Natural killer cell (primary cell): Measurements from ENCODE around the gene CCDC32. TPM values are rescaled to one million over a fixed set of nuclear protein-coding genes. Genes with fewer than 3 reads are reported as not detected.

ENCODE experiments used
- ATAC-seq, 3 donors: fragments of 150-1000 bp in 2 of 3; fragments of 200-7000 bp in 1 of 3; cut with Tn5 transposase; 1 replicate in 1 of 3; 2 replicates in 2 of 3; pipeline ENCODE4 v1.10.0; 2021; ENCODE audit warnings: mild to moderate bottlenecking in 2 of 3, moderate library complexity in 2 of 3
- DNase-seq, 2 donors: peaks; one replicate each; pipeline versions ENCODE4 v3.0.0 to v3.0.0-alpha.2; 2013 to 2021; ENCODE audit warnings: mixed read lengths in 1 of 2
- H3K27ac ChIP-seq: one replicate; pipeline ENCODE4 v1.5.1; 2013; ENCODE audit warnings: mild to moderate bottlenecking, low read length
- H3K27me3 ChIP-seq: one replicate; pipeline ENCODE4 v1.6.1; 2013; ENCODE audit warnings: low read length; ENCODE audit not compliant: control insufficient read depth, insufficient read depth
- H3K36me3 ChIP-seq: one replicate; pipeline ENCODE4 v1.6.1; 2013; ENCODE audit warnings: low read length; ENCODE audit not compliant: control insufficient read depth, insufficient read depth
- H3K4me1 ChIP-seq: one replicate; pipeline ENCODE4 v1.6.1; 2013; ENCODE audit warnings: low read length; ENCODE audit not compliant: control insufficient read depth, insufficient read depth
- H3K4me3 ChIP-seq: one replicate; pipeline ENCODE4 v1.5.1; 2013; ENCODE audit warnings: low read length
- H3K9me3 ChIP-seq: one replicate; pipeline ENCODE4 v1.6.1; 2013; ENCODE audit warnings: low read length; ENCODE audit not compliant: control insufficient read depth, insufficient read depth
- H3K27ac Mint-ChIP-seq, 2 donors: one replicate each; pipeline ENCODE4 v1.8.0; 2022; ENCODE audit warnings: mild to moderate bottlenecking in 2 of 2, mixed read lengths in 2 of 2, moderate library complexity in 1 of 2
- H3K27me3 Mint-ChIP-seq, 2 donors: one replicate each; pipeline ENCODE4 v1.8.0; 2022; ENCODE audit warnings: low read depth in 2 of 2, mixed read lengths in 2 of 2
- H3K36me3 Mint-ChIP-seq: one replicate; pipeline ENCODE4 v1.8.0; 2022; ENCODE audit warnings: mixed read lengths
- H3K4me1 Mint-ChIP-seq, 2 donors: one replicate each; pipeline ENCODE4 v1.8.0; 2022; ENCODE audit warnings: mixed read lengths in 2 of 2
- H3K4me3 Mint-ChIP-seq: one replicate; pipeline ENCODE4 v1.8.0; 2022; ENCODE audit warnings: mild to moderate bottlenecking, moderate library complexity, mixed read lengths
- H3K9me3 Mint-ChIP-seq, 2 donors: one replicate each; pipeline ENCODE4 v1.8.0; 2022; ENCODE audit warnings: mixed read lengths in 2 of 2
- WGBS: methylation state at CpG from one replicate; pipeline ENCODE4 v1.1.7; 2013; ENCODE audit warnings: missing lambda C conversion rate; ENCODE audit not compliant: insufficient coverage; 5-methylcytosine and 5-hydroxymethylcytosine counted together
- intact Hi-C: fragments of 100-400 bp; cut with micrococcal nuclease; formaldehyde crosslinking; loops from one replicate; pipeline ENCODE4 v1.14.2; 2022
- total RNA-seq, 4 donors: library from RNA; stranded (reverse); fragments of 120-200 nt in 1 of 4; gene quantifications; one replicate each; pipeline versions ENCODE4 v1.2.3 to v1.2.4, GENCODE V29; 2013 to 2022
- TF ChIP-seq, protein P1 (sequence below): fragments of 200-600 bp; IDR thresholded peaks from one replicate; pipeline ENCODE4 v1.8.0; 2022; ENCODE audit warnings: antibody characterized with exemption

The CCDC32 gene
- 10 to 100 TPM; 34.2 to 43.7 (median 37.4) TPM for total RNA-seq
- 45.5 TPM for total RNA-seq (2013)

DNA sequence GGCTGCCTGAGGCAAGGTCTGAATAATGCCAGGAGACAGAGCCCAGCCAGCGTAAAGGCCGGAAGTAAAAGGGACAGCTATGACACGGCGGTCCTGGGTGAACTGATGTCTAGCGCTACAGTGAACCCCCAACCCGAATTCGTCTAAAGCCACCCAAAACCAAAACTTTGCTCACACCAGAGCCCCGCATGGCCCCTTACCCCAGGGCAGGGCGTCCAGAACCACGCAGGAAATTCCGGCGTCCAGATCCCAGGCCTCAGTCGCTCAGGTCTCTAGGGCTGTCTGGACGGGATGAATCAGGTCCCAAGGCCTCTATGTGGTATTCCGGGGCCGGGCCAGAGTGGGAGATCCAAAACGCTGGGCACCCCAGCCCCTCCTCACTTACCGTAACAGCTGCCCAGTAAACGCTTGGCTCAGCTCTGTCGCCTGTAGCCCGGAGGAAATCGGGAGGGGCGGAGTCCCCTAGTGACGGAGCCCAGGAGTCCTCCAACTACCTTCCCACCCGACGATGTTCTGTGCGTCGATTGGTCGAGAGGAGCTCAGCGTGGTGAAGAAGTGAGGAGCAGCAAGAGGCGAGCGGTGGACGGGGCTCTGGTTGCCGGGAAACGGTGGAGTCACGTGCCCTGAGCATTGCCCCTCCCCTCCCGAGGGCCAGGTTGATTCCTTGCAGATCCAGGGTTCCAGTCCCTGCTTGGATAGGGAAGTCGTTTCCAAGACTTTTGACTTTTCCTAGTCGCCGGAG lies at the start of gene CCDC32:
CCDC32 (minus strand) TSS at position 452 of the 742 bp plus-strand sequence. CDS start 2,027 bp downstream, outside the sequence.
- peak; percentile 87 to 98 for DNase-seq
- H3K9me3 ChIP-seq = no peaks in the 10 kb centered on the region
- intact Hi-C loops = loop anchor here (5.0 to 10.0 kb wide), 3 partner anchors 330 to 1208 kb away; partner anchors contain the start of genes MAPKBP1 and VPS18
- Mint-ChIP-seq H3K4me1 (peaks cover 34 to 43% of the 10 kb centered on the region in 2 donors), H3K4me3 (peak within 1 kb of the TSS; percentile 95), H3K36me3 (no peaks in the 10 kb centered on the region), H3K27me3 (no peaks in the 10 kb centered on the region), H3K9me3 (no peaks in the 10 kb centered on the region), H3K27ac (peak within 1 kb of the TSS; percentile 94 to 95)
- TF ChIP-seq, protein P1, sequence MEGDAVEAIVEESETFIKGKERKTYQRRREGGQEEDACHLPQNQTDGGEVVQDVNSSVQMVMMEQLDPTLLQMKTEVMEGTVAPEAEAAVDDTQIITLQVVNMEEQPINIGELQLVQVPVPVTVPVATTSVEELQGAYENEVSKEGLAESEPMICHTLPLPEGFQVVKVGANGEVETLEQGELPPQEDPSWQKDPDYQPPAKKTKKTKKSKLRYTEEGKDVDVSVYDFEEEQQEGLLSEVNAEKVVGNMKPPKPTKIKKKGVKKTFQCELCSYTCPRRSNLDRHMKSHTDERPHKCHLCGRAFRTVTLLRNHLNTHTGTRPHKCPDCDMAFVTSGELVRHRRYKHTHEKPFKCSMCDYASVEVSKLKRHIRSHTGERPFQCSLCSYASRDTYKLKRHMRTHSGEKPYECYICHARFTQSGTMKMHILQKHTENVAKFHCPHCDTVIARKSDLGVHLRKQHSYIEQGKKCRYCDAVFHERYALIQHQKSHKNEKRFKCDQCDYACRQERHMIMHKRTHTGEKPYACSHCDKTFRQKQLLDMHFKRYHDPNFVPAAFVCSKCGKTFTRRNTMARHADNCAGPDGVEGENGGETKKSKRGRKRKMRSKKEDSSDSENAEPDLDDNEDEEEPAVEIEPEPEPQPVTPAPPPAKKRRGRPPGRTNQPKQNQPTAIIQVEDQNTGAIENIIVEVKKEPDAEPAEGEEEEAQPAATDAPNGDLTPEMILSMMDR = no peak
- H3K27ac ChIP-seq = peak within 1 kb of the TSS; percentile 92
- no peaks in the 10 kb centered on the region for H3K36me3 ChIP-seq
- ATAC-seq = peak; percentile 88 to 97 (median 92)
- under 1% methylated on average over 40 of the region's 40 CpGs for WGBS
- no peaks in the 10 kb centered on the region for H3K27me3 ChIP-seq
- H3K4me3 ChIP-seq = peak within 1 kb of the TSS; percentile 92
- peaks cover 19% of the 10 kb centered on the region for H3K4me1 ChIP-seq

- Mint-ChIP-seq H3K4me3 (no peak overlapping the region), H3K4me1 (no peaks in the 10 kb centered on the region), H3K9me3 (no peaks in the 10 kb centered on the region), H3K27ac (no peak overlapping the region), H3K27me3 (no peaks in the 10 kb centered on the region), H3K36me3 (no peaks in the 10 kb centered on the region)
- Histone ChIP-seq H3K4me3 (no peak overlapping the region), H3K27ac (no peak overlapping the region), H3K4me1 (no peaks in the 10 kb centered on the region), H3K36me3 (no peaks in the 10 kb centered on the region), H3K9me3 (no peaks in the 10 kb centered on the region), H3K27me3 (no peaks in the 10 kb centered on the region)
- no CpG with 5 or more reads among the region's 5 CpGs for WGBS
- TF ChIP-seq, protein P1 = no peak
- ATAC-seq (no peak), DNase-seq (no peak)
- intact Hi-C loops = no loop called here
Observed at GRCh38 chr15:40613080-40613479, 48.2 kb upstream of the CCDC32 start.

- no peaks in the 10 kb centered on the region for H3K9me3 Mint-ChIP-seq
Observed at GRCh38 chr15:40603935-40604334, 39.1 kb upstream of the CCDC32 start.

More at GRCh38 chr15:40603935-40604334, 39.1 kb upstream of the CCDC32 start:
- TF ChIP-seq, protein P1 = no peak
- ATAC-seq = no peak
- no peaks in the 10 kb centered on the region for H3K27me3 Mint-ChIP-seq
- H3K4me3 Mint-ChIP-seq = no peak overlapping the region
- Histone ChIP-seq H3K36me3 (no peaks in the 10 kb centered on the region), H3K27me3 (no peaks in the 10 kb centered on the region), H3K27ac (no peak overlapping the region), H3K9me3 (no peaks in the 10 kb centered on the region), H3K4me3 (no peak overlapping the region), H3K4me1 (no peaks in the 10 kb centered on the region)
- intact Hi-C loops = no loop called here
- no peaks in the 10 kb centered on the region for H3K36me3 Mint-ChIP-seq
- H3K27ac Mint-ChIP-seq = no peak overlapping the region
- no peak for DNase-seq
- no peaks in the 10 kb centered on the region for H3K4me1 Mint-ChIP-seq
